Esophagus muscularis mucosa (tissue), 4 donors: Measurements from ENCODE around the gene INIP.

Experiments used
- EP300 ChIP-seq: sonication (generic); formaldehyde crosslinking; IDR thresholded peaks from one replicate; pipeline ENCODE4 v1.6.1; 2017; ENCODE audit warnings: antibody characterized with exemption
- POLR2A ChIP-seq: fragments of 450-650 bp; IDR thresholded peaks from one replicate; pipeline ENCODE4 v1.6.1; 2017; ENCODE audit warnings: antibody characterized with exemption, moderate library complexity, mild to moderate bottlenecking, low read depth
- TF ChIP-seq, protein P1 (sequence below), 3 experiments: fragments of 200-600 bp in 2 of 3; fragments of 450-650 bp in 1 of 3; sonication (generic) in 2 of 3; IDR thresholded peaks; one replicate each; pipeline ENCODE4 v1.5.1; 2017 to 2019; ENCODE audit warnings: antibody characterized with exemption in 3 of 3, mild to moderate bottlenecking in 2 of 3, moderate library complexity in 1 of 3

DNA sequence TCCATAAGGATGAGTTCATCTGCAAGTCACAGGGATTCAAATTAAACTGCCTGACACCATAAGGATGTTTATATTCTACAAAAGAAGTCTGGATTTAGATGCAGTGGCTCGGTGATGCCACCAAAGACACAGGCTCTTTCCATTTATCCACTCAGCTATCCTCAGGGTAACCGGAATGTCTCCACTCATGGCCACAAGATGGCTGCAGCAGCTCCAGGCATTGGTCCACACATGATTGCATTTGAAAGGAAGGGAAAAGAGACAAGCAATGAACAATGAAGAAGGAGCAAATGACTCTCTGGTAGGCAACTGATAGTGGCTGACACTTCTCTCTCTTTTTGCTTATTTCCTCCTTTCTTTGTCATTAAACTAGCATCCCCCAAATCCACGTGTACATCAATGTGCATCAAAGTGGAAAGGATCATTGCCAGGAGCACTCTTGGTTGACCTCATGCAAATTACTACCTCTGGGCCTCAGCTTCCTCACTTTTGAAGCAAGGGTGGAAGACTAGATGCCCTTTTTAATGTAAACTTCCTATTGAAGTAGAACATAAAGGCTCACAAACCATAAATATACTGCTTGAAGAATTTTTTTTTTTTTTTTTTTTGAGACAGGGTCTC is 25.4 kb upstream of the INIP start:
- TF ChIP-seq, protein P1, sequence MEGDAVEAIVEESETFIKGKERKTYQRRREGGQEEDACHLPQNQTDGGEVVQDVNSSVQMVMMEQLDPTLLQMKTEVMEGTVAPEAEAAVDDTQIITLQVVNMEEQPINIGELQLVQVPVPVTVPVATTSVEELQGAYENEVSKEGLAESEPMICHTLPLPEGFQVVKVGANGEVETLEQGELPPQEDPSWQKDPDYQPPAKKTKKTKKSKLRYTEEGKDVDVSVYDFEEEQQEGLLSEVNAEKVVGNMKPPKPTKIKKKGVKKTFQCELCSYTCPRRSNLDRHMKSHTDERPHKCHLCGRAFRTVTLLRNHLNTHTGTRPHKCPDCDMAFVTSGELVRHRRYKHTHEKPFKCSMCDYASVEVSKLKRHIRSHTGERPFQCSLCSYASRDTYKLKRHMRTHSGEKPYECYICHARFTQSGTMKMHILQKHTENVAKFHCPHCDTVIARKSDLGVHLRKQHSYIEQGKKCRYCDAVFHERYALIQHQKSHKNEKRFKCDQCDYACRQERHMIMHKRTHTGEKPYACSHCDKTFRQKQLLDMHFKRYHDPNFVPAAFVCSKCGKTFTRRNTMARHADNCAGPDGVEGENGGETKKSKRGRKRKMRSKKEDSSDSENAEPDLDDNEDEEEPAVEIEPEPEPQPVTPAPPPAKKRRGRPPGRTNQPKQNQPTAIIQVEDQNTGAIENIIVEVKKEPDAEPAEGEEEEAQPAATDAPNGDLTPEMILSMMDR (IDR thresholded peaks at IDR 0.05) = peak in 1 of 3 experiments; percentile 4
- TF ChIP-seq POLR2A = no peak
- no peak for TF ChIP-seq EP300
